RWPE1 (cell line): Measurements from ENCODE around the gene POU2AF2.
"Not testable (repeated sequence)": the region's sequence is repeated elsewhere in the genome, so short reads cannot be mapped to it uniquely, and the experiment has no call there.

ENCODE experiments used
- CTCF ChIA-PET: fragments of 350-600 bp; sonication (Branson Sonifier 250); formaldehyde crosslinking; extraction: SDS; loops from one replicate; lab custom pipeline; 2021; lab: Yijun Ruan, JAX
- POLR2A ChIA-PET: fragments of 400-600 bp; formaldehyde crosslinking; extraction: SDS; loops from one replicate; lab custom pipeline; 2020; ENCODE audit warnings: antibody characterized with exemption; ENCODE audit not compliant: low non-redundant PET; lab: Yijun Ruan, JAX
- DNase-seq: peaks from one replicate; pipeline ENCODE4 v3.0.0; 2012; ENCODE audit warnings: low spot score
- H3K27ac ChIP-seq: fragments of 450-650 bp; 2 replicates; pipeline ENCODE4 v1.5.1; 2017
- TF ChIP-seq, protein P1 (sequence below): fragments of 450-650 bp; conservative IDR thresholded peaks from 2 replicates; pipeline ENCODE4 v1.5.1; 2017; ENCODE audit warnings: low read depth, mild to moderate bottlenecking

The POU2AF2 gene

DNA sequence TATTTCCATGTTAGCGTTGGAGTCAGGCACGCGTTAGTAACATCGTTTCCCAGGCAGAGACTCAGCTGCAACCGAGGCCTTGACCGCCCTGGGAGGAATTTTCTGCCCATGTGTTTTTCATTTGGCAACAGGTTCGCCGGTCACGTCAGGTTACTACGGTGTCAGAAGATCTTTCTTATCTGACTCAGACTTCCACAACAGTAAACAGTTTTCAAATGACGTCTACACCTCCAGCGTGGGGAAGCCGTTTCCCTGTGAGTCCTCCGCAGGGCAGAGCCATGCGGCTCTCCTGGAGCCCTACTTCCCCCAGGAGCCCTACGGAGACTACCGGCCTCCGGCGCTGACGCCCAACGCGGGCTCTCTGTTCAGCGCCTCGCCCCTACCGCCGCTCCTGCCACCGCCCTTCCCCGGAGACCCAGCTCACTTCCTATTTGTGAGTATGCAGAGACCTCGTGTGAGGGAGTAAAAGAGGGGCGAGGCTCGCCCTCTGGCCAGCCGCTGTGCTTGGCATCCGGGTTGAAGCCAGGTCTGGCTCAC is 38.5 kb downstream of the POU2AF2 start:
- TF ChIP-seq, protein P1, sequence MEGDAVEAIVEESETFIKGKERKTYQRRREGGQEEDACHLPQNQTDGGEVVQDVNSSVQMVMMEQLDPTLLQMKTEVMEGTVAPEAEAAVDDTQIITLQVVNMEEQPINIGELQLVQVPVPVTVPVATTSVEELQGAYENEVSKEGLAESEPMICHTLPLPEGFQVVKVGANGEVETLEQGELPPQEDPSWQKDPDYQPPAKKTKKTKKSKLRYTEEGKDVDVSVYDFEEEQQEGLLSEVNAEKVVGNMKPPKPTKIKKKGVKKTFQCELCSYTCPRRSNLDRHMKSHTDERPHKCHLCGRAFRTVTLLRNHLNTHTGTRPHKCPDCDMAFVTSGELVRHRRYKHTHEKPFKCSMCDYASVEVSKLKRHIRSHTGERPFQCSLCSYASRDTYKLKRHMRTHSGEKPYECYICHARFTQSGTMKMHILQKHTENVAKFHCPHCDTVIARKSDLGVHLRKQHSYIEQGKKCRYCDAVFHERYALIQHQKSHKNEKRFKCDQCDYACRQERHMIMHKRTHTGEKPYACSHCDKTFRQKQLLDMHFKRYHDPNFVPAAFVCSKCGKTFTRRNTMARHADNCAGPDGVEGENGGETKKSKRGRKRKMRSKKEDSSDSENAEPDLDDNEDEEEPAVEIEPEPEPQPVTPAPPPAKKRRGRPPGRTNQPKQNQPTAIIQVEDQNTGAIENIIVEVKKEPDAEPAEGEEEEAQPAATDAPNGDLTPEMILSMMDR: no peak
- H3K27ac ChIP-seq: no peak overlapping the region
- ChIA-PET POLR2A (no interaction called here), CTCF (interaction anchor here (0.7 to 0.9 kb wide), 3 partner anchors 133 to 187 kb away, joined by 4 to 6 read pairs (median 4); no protein-coding TSS in a partner anchor)
- DNase-seq: no peak

GRCh38 chr11:111285189-111286091 is 39.9 kb downstream of the POU2AF2 start:
- CTCF ChIA-PET: interaction anchor here (1.1 kb wide), 1 partner anchor 13 kb away, joined by 3 read pairs; no protein-coding TSS in a partner anchor

GRCh38 chr11:111291764-111292163 is 46.2 kb downstream of the POU2AF2 start:
- POLR2A ChIA-PET: no interaction called here
- no peak overlapping the region for H3K27ac ChIP-seq
- TF ChIP-seq, protein P1: no peak
- CTCF ChIA-PET: no interaction called here
- no peak for DNase-seq

More at GRCh38 chr11:111285189-111286091, 39.9 kb downstream of the POU2AF2 start:
- H3K27ac ChIP-seq: no peak overlapping the region
- DNase-seq: no peak
- POLR2A ChIA-PET: no interaction called here
- TF ChIP-seq, protein P1: no peak

DNA sequence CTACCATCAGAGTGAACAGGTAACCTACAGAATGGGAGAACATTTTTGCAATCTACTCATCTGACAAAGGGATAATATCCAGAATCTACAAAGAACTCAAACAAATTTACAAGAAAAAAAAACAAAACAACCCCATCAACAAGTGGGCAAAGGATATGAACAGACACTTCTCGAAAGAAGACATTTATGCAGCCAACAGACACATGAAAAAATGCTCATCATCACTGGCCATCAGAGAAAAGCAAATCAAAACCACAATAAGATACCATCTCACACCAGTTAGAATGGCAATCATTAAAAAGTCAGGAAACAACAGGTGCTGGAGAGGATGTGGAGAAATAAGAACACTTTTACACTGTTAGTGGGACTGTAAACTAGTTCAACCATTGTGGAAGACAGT is 46.9 kb downstream of the POU2AF2 start:
- H3K27ac ChIP-seq, POLR2A ChIA-PET, DNase-seq, CTCF ChIA-PET: not testable (repeated sequence)

DNA sequence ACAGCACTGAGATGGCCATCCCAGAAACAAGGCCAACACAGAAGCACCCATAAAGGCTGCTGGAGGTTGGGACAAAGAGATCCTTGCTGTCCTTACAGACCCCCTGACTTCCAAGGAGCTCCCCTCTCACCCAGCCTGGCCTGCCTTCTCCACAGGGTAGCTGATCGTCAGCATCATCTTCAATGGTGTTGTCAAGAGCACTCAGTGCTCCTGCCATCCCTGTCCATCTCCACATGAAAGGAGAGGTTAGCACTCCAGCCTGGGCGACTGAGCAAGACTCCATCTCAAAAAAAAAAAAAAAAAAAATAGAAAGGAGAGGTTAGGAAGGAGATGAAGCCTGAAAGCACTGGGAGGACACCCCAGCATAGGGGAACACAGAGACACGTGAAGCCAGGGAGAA is 50.7 kb downstream of the POU2AF2 start:
- ChIA-PET CTCF (no interaction called here), POLR2A (no interaction called here)
- TF ChIP-seq, protein P1: no peak
- H3K27ac ChIP-seq: no peak overlapping the region
- no peak for DNase-seq

GRCh38 chr11:111297696-111298095 is 52.2 kb downstream of the POU2AF2 start:
- DNase-seq: no peak
- no peak overlapping the region for H3K27ac ChIP-seq
- POLR2A ChIA-PET: no interaction called here
- CTCF ChIA-PET: interaction anchor here (1.4 kb wide), 1 partner anchor 66 kb away, joined by 4 read pairs; no protein-coding TSS in a partner anchor
- TF ChIP-seq, protein P1: no peak
